Dermis microvascular lymphatic vessel endothelial cell (primary cell): ENCODE data around the gene EXOC6. TPM values are rescaled to one million over a fixed set of nuclear protein-coding genes. Genes with fewer than 3 reads are reported as not detected.

ENCODE experiments used
- DNase-seq, 2 donors: peaks; one replicate each; pipeline versions ENCODE4 v3.0.0 to v3.0.0-alpha.2; 2010; ENCODE audit warnings: low read depth in 2 of 2
- total RNA-seq: library from RNA; depleted of rRNA; stranded (reverse); fragments of >200 nt; gene quantifications from 2 replicates; pipeline ENCODE4 v1.2.1, GENCODE V29; 2014

EXOC6 gene
- total RNA-seq, 1 donor from 2014 or later, result 292 TPM

GRCh38 chr10:93063977-93064660, 215.8 kb downstream of the EXOC6 start:
- DNase-seq, result no peak

- no peak for DNase-seq
Observed at GRCh38 chr10:93064874-93065660, 216.7 kb downstream of the EXOC6 start.

GRCh38 chr10:93065675-93066543, 217.6 kb downstream of the EXOC6 start:
- no peak for DNase-seq

- no peak for DNase-seq
Observed at GRCh38 chr10:93066544-93066913, 218.2 kb downstream of the EXOC6 start.

GRCh38 chr10:93067443-93068365, 219.4 kb downstream of the EXOC6 start:
- no peak for DNase-seq

- peak in 1 of 2 donors; percentile 58 for DNase-seq
Observed at GRCh38 chr10:93068411-93069244, 220.3 kb downstream of the EXOC6 start.

- no peak for DNase-seq
Observed at GRCh38 chr10:93069245-93069561, 220.9 kb downstream of the EXOC6 start.

GRCh38 chr10:93070378-93071176, 222.3 kb downstream of the EXOC6 start:
- no peak for DNase-seq

- no peak for DNase-seq
Observed at GRCh38 chr10:93071177-93071472, 222.8 kb downstream of the EXOC6 start.

- DNase-seq, result peak in 1 of 2 donors; percentile 50
Observed at GRCh38 chr10:93071674-93072224, 223.4 kb downstream of the EXOC6 start.

- DNase-seq, result no peak
Observed at GRCh38 chr10:93072225-93072712, 223.9 kb downstream of the EXOC6 start.

GRCh38 chr10:93072713-93073538, 224.6 kb downstream of the EXOC6 start:
- no peak for DNase-seq

GRCh38 chr10:93073539-93074146, 225.3 kb downstream of the EXOC6 start, which contains the start of gene CYP26A1:
Gene CYP26A1 (plus strand): TSS chr10:93073893. CDS start chr10:93073935, 42 bp downstream.
- DNase-seq, result no peak

- DNase-seq, result no peak
Observed at GRCh38 chr10:93074147-93074596, 225.9 kb downstream of the EXOC6 start.

- no peak for DNase-seq
Observed at GRCh38 chr10:93074597-93075368, 226.5 kb downstream of the EXOC6 start.

GRCh38 chr10:93075369-93076221, 227.3 kb downstream of the EXOC6 start:
- no peak for DNase-seq
